ENCODE measurements around the gene C19orf25. TPM values are rescaled to one million over a fixed set of nuclear protein-coding genes. Genes with fewer than 3 reads are reported as not detected.

The C19orf25 gene
- total and polyA plus RNA-seq, 4 donors: 24.1 to 42.6 (median 34.5) TPM

DNA sequence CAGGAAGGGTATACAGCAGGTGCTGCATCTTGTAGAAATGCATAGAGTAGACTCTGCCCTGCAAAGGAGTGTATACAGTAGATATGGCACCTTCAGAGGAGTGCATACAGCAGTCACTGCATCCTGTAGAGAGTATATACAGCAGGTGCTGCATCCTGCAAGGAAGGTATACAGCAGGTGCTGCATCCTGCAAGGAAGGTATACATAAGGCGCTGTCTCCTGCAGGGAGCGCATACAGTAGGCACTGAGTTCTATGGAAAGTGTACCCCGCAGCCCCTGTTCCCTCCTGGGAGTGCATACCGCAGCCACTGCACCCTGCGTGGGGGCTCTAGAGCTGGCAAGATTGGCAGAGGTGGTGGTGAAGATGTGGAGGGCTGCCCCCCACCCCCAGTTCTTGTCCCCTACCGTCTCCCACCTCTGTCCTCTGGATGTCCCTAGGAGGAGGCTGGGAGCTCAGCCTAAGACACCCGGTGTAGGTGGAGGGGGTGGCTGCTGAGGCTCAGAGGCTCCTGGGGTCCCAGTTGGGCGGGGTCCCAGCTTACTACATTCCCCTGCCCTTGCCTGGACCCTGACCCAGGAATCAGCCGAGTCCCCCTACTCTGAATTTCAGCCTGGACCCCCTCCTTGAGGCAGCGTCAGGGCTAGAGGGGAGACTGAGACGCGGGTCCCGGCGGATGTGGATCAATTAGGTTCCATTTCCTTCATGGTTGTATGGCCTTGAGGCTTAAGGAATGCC, 36.1 kb upstream of the C19orf25 start:
- no peak overlapping the region for H3K4me3 ChIP-seq
- TF ChIP-seq, protein P1, sequence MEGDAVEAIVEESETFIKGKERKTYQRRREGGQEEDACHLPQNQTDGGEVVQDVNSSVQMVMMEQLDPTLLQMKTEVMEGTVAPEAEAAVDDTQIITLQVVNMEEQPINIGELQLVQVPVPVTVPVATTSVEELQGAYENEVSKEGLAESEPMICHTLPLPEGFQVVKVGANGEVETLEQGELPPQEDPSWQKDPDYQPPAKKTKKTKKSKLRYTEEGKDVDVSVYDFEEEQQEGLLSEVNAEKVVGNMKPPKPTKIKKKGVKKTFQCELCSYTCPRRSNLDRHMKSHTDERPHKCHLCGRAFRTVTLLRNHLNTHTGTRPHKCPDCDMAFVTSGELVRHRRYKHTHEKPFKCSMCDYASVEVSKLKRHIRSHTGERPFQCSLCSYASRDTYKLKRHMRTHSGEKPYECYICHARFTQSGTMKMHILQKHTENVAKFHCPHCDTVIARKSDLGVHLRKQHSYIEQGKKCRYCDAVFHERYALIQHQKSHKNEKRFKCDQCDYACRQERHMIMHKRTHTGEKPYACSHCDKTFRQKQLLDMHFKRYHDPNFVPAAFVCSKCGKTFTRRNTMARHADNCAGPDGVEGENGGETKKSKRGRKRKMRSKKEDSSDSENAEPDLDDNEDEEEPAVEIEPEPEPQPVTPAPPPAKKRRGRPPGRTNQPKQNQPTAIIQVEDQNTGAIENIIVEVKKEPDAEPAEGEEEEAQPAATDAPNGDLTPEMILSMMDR (IDR thresholded peaks at IDR 0.05; ENCODE audit: control extremely low read depth, extremely low read depth): no peak
- H3K9ac ChIP-seq (ENCODE audit: insufficient read depth in 1 of 2, low read length in 2 of 2): no peak overlapping the region
- H3K27ac ChIP-seq (ENCODE audit: low read depth in 1 of 2, low read length in 1 of 2): no peak overlapping the region
- DNase-seq (no peak), ATAC-seq (ENCODE audit: insufficient read depth, low FRiP score) (no peak)
- H3K27me3 ChIP-seq (ENCODE audit: control insufficient read depth in 3 of 3, insufficient read depth in 3 of 3, low read length in 2 of 3): peaks cover 0 to 41% (median 17%) of the 10 kb centered on the region in 3 donors
- no peaks in the 10 kb centered on the region for H3K36me3 ChIP-seq (ENCODE audit: control insufficient read depth in 4 of 4, insufficient read depth in 4 of 4, low read length in 4 of 4)
- peaks cover 0 to 3% (median 0%) of the 10 kb centered on the region in 4 donors for H3K9me3 ChIP-seq (ENCODE audit: control insufficient read depth in 4 of 4, insufficient read depth in 3 of 4, low read length in 3 of 4)
- H3K4me1 ChIP-seq (ENCODE audit: control insufficient read depth in 5 of 5, insufficient read depth in 5 of 5, low read length in 5 of 5): no peaks in the 10 kb centered on the region
- WGBS, 2 donors: 62 to 64% methylated on average over 14 of the region's 14 CpGs

DNA sequence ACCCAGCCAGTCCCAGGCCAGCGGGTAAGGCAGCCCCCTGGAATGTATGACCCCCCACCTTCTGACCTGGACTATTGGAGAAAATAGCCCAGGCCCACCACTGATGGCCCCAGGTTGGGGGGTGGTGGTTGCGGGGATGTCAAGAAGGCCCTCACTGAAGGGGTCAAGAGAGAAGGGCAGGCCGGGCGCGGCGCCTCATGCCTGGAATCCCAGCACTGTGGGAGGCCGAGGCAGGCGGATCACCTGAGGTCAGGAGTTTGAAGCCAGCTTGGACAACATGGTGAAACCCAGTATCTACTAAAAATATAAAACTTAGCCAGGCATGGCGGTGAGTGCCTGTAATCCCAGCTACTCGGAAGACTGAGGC, 35.3 kb upstream of the C19orf25 start:
- Histone ChIP-seq H3K9ac (ENCODE audit: insufficient read depth in 1 of 2, low read length in 2 of 2) (no peak overlapping the region), H3K36me3 (ENCODE audit: control insufficient read depth in 4 of 4, insufficient read depth in 4 of 4, low read length in 4 of 4) (no peaks in the 10 kb centered on the region), H3K4me1 (ENCODE audit: control insufficient read depth in 5 of 5, insufficient read depth in 5 of 5, low read length in 5 of 5) (no peaks in the 10 kb centered on the region), H3K27me3 (ENCODE audit: control insufficient read depth in 3 of 3, insufficient read depth in 3 of 3, low read length in 2 of 3) (peaks cover 0 to 44% (median 21%) of the 10 kb centered on the region in 3 donors), H3K4me3 (no peak overlapping the region), H3K27ac (ENCODE audit: low read depth in 1 of 2, low read length in 1 of 2) (no peak overlapping the region), H3K9me3 (ENCODE audit: control insufficient read depth in 4 of 4, insufficient read depth in 3 of 4, low read length in 3 of 4) (peaks cover 0 to 3% (median 0%) of the 10 kb centered on the region in 4 donors)
- TF ChIP-seq, protein P1 (IDR thresholded peaks at IDR 0.05; ENCODE audit: control extremely low read depth, extremely low read depth): no peak
- ATAC-seq (ENCODE audit: insufficient read depth, low FRiP score) (no peak), DNase-seq (no peak)
- 53 to 70% methylated on average over 10 of the region's 10 CpGs for WGBS, 2 donors

DNA sequence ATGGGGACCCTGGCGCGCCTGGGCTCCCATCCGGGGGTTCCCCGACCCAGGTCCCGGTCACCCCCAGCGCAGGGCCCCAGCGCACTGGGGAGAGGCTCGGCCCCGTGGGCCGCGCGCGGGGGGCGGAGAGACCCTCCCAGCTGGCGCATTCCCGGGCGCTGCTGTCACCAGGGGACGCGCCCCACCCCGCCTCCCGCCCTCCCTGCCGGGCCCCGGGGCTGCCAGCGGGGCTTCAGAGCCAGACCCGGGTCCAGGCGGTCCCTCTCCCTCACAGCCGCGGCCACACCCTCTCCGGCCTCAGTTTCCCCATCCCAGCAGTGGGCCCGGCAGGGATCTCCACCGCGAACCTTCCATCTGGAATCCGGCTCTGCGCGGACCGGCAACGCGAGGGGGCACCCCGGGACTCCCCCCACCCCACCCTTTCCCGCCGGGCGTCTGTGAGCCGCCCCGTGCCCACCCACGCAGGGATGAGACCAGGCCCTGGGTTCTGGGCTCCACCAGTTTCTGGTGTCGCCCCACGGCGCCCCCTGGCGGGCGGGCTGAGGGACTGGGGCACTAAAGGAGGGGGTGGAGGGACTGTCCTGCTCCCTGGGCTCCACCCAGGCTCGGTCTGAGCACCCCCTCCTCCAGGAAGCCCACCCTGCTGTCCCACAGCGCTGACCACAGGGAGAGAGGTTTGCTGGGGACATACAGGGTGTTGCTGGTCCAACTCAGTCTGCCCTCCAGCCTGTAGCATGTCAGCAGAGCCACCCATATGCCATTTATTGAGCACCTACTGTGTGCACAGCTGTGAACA, 34.7 kb upstream of the C19orf25 start:
- Histone ChIP-seq H3K9me3 (ENCODE audit: control insufficient read depth in 4 of 4, insufficient read depth in 3 of 4, low read length in 3 of 4) (peaks cover 0 to 3% (median 0%) of the 10 kb centered on the region in 4 donors), H3K36me3 (ENCODE audit: control insufficient read depth in 4 of 4, insufficient read depth in 4 of 4, low read length in 4 of 4) (no peaks in the 10 kb centered on the region), H3K9ac (ENCODE audit: insufficient read depth in 1 of 2, low read length in 2 of 2) (no peak overlapping the region), H3K27ac (ENCODE audit: low read depth in 1 of 2, low read length in 1 of 2) (peak overlapping the region in 1 of 2 donors; percentile 96), H3K4me1 (ENCODE audit: control insufficient read depth in 5 of 5, insufficient read depth in 5 of 5, low read length in 5 of 5) (no peaks in the 10 kb centered on the region), H3K27me3 (ENCODE audit: control insufficient read depth in 3 of 3, insufficient read depth in 3 of 3, low read length in 2 of 3) (peaks cover 0 to 44% (median 21%) of the 10 kb centered on the region in 3 donors), H3K4me3 (no peak overlapping the region)
- TF ChIP-seq, protein P1 (IDR thresholded peaks at IDR 0.05; ENCODE audit: control extremely low read depth, extremely low read depth): peak; percentile 2
- 8 to 11% methylated on average over 38 to 52 of the region's 52 CpGs for WGBS, 2 donors
- ATAC-seq (ENCODE audit: insufficient read depth, low FRiP score) (peak; percentile 23), DNase-seq (peak in 2 of 3 donors; percentile 25 to 54)

Measured in lung (tissue), 12 donors.